ENCODE results near the gene SLC29A2.
A peak's percentile ranks its signal among the peaks of the same experiment; 100 is the strongest.
"Not testable (repeated sequence)": the region's sequence is repeated elsewhere in the genome, so short reads cannot be mapped to it uniquely, and the experiment has no call there.

SLC29A2 gene

GRCh38 chr11:66386171-66387069 lies 14.9 kb upstream of the SLC29A2 start:
- H3K4me2 ChIP-seq: peak overlapping the region; percentile 66
- H3K27me3 ChIP-seq: no peaks in the 10 kb centered on the region
- peak overlapping the region; percentile 22; the same call in 1 of the 2 replicates for H3K9ac ChIP-seq
- H4K20me1 ChIP-seq: no peaks in the 10 kb centered on the region
- no peaks in the 10 kb centered on the region for H3K36me3 ChIP-seq
- no peaks in the 10 kb centered on the region for H3K9me3 ChIP-seq
- H3K27ac ChIP-seq: 0 out of 2 replicates have a peak overlapping the region, but pooled peaks have one; percentile 41
- H3K4me3 ChIP-seq: no peak overlapping the region
- peaks cover 13% of the 10 kb centered on the region for H3K4me1 ChIP-seq
- peak; percentile 98 for TF ChIP-seq Cebpa-rat (IDR thresholded peaks at IDR 0.05)

- H3K9me3 ChIP-seq, H3K36me3 ChIP-seq, H3K9ac ChIP-seq, H3K4me2 ChIP-seq, H3K4me3 ChIP-seq, H4K20me1 ChIP-seq, H3K27ac ChIP-seq, H3K27me3 ChIP-seq: not testable (repeated sequence)
- peaks cover 24% of the 10 kb centered on the region for H3K4me1 ChIP-seq
Measured at GRCh38 chr11:66384316-66384715, 12.8 kb upstream of the SLC29A2 start.

GRCh38 chr11:66380264-66380663 lies 8.7 kb upstream of the SLC29A2 start:
- not testable (repeated sequence) for H3K36me3 ChIP-seq, H3K4me3 ChIP-seq, H3K27ac ChIP-seq, H3K9ac ChIP-seq, H3K27me3 ChIP-seq, H4K20me1 ChIP-seq, H3K9me3 ChIP-seq
- Histone ChIP-seq H3K4me1 (peaks cover 11% of the 10 kb centered on the region), H3K4me2 (peak overlapping the region; percentile 43)

GRCh38 chr11:66373690-66374287 lies 2.2 kb upstream of the SLC29A2 start:
- H3K27ac ChIP-seq, H3K9ac ChIP-seq, H3K27me3 ChIP-seq, H3K4me3 ChIP-seq, H3K4me2 ChIP-seq, H3K9me3 ChIP-seq: not testable (repeated sequence)
- peaks cover 18% of the 10 kb centered on the region for H4K20me1 ChIP-seq
- peaks cover 33% of the 10 kb centered on the region for H3K4me1 ChIP-seq
- H3K36me3 ChIP-seq: peaks cover 13% of the 10 kb centered on the region

GRCh38 chr11:66373265-66373664 lies 1.7 kb upstream of the SLC29A2 start:
- H3K36me3 ChIP-seq: peaks cover 18% of the 10 kb centered on the region
- no peak overlapping the region for H3K9ac ChIP-seq
- no peaks in the 10 kb centered on the region for H3K9me3 ChIP-seq
- peaks cover 23% of the 10 kb centered on the region for H4K20me1 ChIP-seq
- peak overlapping the region; percentile 85; the same call in 1 of the 2 replicates for H3K4me2 ChIP-seq
- H3K27ac ChIP-seq: no peak overlapping the region
- no peak overlapping the region for H3K4me3 ChIP-seq
- no peaks in the 10 kb centered on the region for H3K27me3 ChIP-seq
- peaks cover 38% of the 10 kb centered on the region for H3K4me1 ChIP-seq
- no peak for TF ChIP-seq Cebpa-rat (IDR thresholded peaks at IDR 0.05)

- Histone ChIP-seq H3K4me2 (peak overlapping the region; percentile 85; the same call in 1 of the 2 replicates), H3K9me3 (no peaks in the 10 kb centered on the region), H3K27ac (no peak overlapping the region), H3K4me3 (peak overlapping the region; percentile 88; the same call in 1 of the 2 replicates), H3K36me3 (peaks cover 56% of the 10 kb centered on the region), H3K9ac (peak overlapping the region; percentile 84; the same call in 1 of the 2 replicates), H4K20me1 (peaks cover 38% of the 10 kb centered on the region), H3K27me3 (no peaks in the 10 kb centered on the region), H3K4me1 (peaks cover 40% of the 10 kb centered on the region)
- no peak for TF ChIP-seq Cebpa-rat (IDR thresholded peaks at IDR 0.05)
Measured at GRCh38 chr11:66369073-66369894, 2.3 kb downstream of the SLC29A2 start.

GRCh38 chr11:66368484-66368883 lies 3.1 kb downstream of the SLC29A2 start:
- Histone ChIP-seq H3K4me2 (peak overlapping the region; percentile 23), H4K20me1 (peaks cover 39% of the 10 kb centered on the region), H3K4me1 (peaks cover 39% of the 10 kb centered on the region), H3K27ac (no peak overlapping the region), H3K9me3 (no peaks in the 10 kb centered on the region), H3K9ac (no peak overlapping the region), H3K4me3 (no peak overlapping the region), H3K36me3 (peaks cover 64% of the 10 kb centered on the region), H3K27me3 (no peaks in the 10 kb centered on the region)
- TF ChIP-seq Cebpa-rat (IDR thresholded peaks at IDR 0.05): no peak

- H3K27ac ChIP-seq: no peak overlapping the region
Measured at GRCh38 chr11:66367561-66368312, 3.8 kb downstream of the SLC29A2 start.

GRCh38 chr11:66366844-66367477 lies 4.6 kb downstream of the SLC29A2 start:
- Histone ChIP-seq H3K36me3 (peaks cover 80% of the 10 kb centered on the region), H3K4me1 (peaks cover 27% of the 10 kb centered on the region), H3K4me2 (no peak overlapping the region), H3K27ac (no peak overlapping the region), H4K20me1 (peaks cover 50% of the 10 kb centered on the region), H3K9ac (no peak overlapping the region), H3K9me3 (no peaks in the 10 kb centered on the region), H3K27me3 (no peaks in the 10 kb centered on the region), H3K4me3 (no peak overlapping the region)
- no peak for TF ChIP-seq Cebpa-rat (IDR thresholded peaks at IDR 0.05)

More at GRCh38 chr11:66367561-66368312, 3.8 kb downstream of the SLC29A2 start:
- Histone ChIP-seq H3K4me1 (peaks cover 32% of the 10 kb centered on the region), H3K36me3 (peaks cover 72% of the 10 kb centered on the region), H3K9me3 (no peaks in the 10 kb centered on the region), H3K27me3 (no peaks in the 10 kb centered on the region), H4K20me1 (peaks cover 47% of the 10 kb centered on the region), H3K4me2 (0 out of 2 replicates have a peak overlapping the region, but pooled peaks have one; percentile 23), H3K9ac (no peak overlapping the region), H3K4me3 (no peak overlapping the region)
- TF ChIP-seq Cebpa-rat (IDR thresholded peaks at IDR 0.05): no peak
